ENCODE data around the gene CASD1. TPM values are rescaled to one million over a fixed set of nuclear protein-coding genes. Genes with fewer than 3 reads are reported as not detected.

CASD1 gene
- total RNA-seq, 4 donors from 2014 or later = 8.5 to 72.6 (median 25.0) TPM

GRCh38 chr7:94547126-94547525, 37.5 kb downstream of the CASD1 start:
- H3K27me3 ChIP-seq = no peaks in the 10 kb centered on the region
- no peak overlapping the region for H3K4me3 ChIP-seq
- intact Hi-C loops (cut with DNase I; ENCODE audit: low total_unique reads) = no loop called here
- no peaks in the 10 kb centered on the region for H3K4me1 ChIP-seq
- H3K27ac ChIP-seq = no peak overlapping the region
- no peaks in the 10 kb centered on the region for H3K36me3 ChIP-seq
- TF ChIP-seq CTCF (IDR thresholded peaks at IDR 0.05) (no peak), POLR2A (IDR thresholded peaks at IDR 0.05) (no peak)
- no peaks in the 10 kb centered on the region for H3K9me3 ChIP-seq
- DNase-seq = no peak

GRCh38 chr7:94556028-94556427, 46.4 kb downstream of the CASD1 start:
- no peaks in the 10 kb centered on the region for H3K36me3 ChIP-seq
- intact Hi-C loops (cut with DNase I; ENCODE audit: low total_unique reads) = no loop called here

GRCh38 chr7:94557215-94557614, 47.6 kb downstream of the CASD1 start:
- H3K27me3 ChIP-seq = no peaks in the 10 kb centered on the region

More at GRCh38 chr7:94556028-94556427, 46.4 kb downstream of the CASD1 start:
- Histone ChIP-seq H3K9me3 (no peaks in the 10 kb centered on the region), H3K4me3 (no peak overlapping the region), H3K27ac (no peak overlapping the region), H3K4me1 (no peaks in the 10 kb centered on the region), H3K27me3 (no peaks in the 10 kb centered on the region)
- no peak for TF ChIP-seq POLR2A (IDR thresholded peaks at IDR 0.05)
- TF ChIP-seq CTCF (IDR thresholded peaks at IDR 0.05) = no peak
- DNase-seq = no peak

GRCh38 chr7:94559972-94560371, 50.4 kb downstream of the CASD1 start:
- intact Hi-C loops (cut with DNase I; ENCODE audit: low total_unique reads) = no loop called here
- Histone ChIP-seq H3K27me3 (no peaks in the 10 kb centered on the region), H3K4me3 (no peak overlapping the region), H3K36me3 (no peaks in the 10 kb centered on the region), H3K9me3 (no peaks in the 10 kb centered on the region), H3K4me1 (no peaks in the 10 kb centered on the region), H3K27ac (no peak overlapping the region)
- no peak for DNase-seq
- TF ChIP-seq CTCF (IDR thresholded peaks at IDR 0.05) = no peak

More at GRCh38 chr7:94557215-94557614, 47.6 kb downstream of the CASD1 start:
- no peak overlapping the region for H3K4me3 ChIP-seq
- no peaks in the 10 kb centered on the region for H3K4me1 ChIP-seq
- DNase-seq = no peak
- TF ChIP-seq POLR2A (IDR thresholded peaks at IDR 0.05) (no peak), CTCF (IDR thresholded peaks at IDR 0.05) (no peak)
- no peaks in the 10 kb centered on the region for H3K36me3 ChIP-seq
- intact Hi-C loops (cut with DNase I; ENCODE audit: low total_unique reads) = no loop called here
- H3K27ac ChIP-seq = no peak overlapping the region
- H3K9me3 ChIP-seq = no peaks in the 10 kb centered on the region

- intact Hi-C loops (cut with DNase I; ENCODE audit: low total_unique reads) = no loop called here
Measured at GRCh38 chr7:94561841-94562514, 52.4 kb downstream of the CASD1 start.

More at GRCh38 chr7:94561841-94562514, 52.4 kb downstream of the CASD1 start:
- no peaks in the 10 kb centered on the region for H3K36me3 ChIP-seq
- H3K4me1 ChIP-seq = no peaks in the 10 kb centered on the region
- DNase-seq = no peak
- no peak for TF ChIP-seq CTCF (IDR thresholded peaks at IDR 0.05)
- TF ChIP-seq POLR2A (IDR thresholded peaks at IDR 0.05) = no peak
- H3K27ac ChIP-seq = no peak overlapping the region
- no peaks in the 10 kb centered on the region for H3K9me3 ChIP-seq
- no peaks in the 10 kb centered on the region for H3K27me3 ChIP-seq
- no peak overlapping the region for H3K4me3 ChIP-seq
